NT2/D1 (cell line): ENCODE measurements around the gene BANP.

Experiments
- DNase-seq: peaks from one replicate; pipeline ENCODE4 v3.0.0-alpha.2; 2011; ENCODE audit warnings: low read depth, low spot score
- H3K27me3 ChIP-seq: 2 replicates; pipeline ENCODE4 v1.6.0; 2011; ENCODE audit warnings: mild to moderate bottlenecking; ENCODE audit not compliant: insufficient read length, insufficient read depth
- H3K36me3 ChIP-seq: 2 replicates; pipeline ENCODE4 v1.6.1; 2011; ENCODE audit warnings: mild to moderate bottlenecking, low read length, mixed read lengths; ENCODE audit not compliant: insufficient read depth, insufficient read length
- H3K4me1 ChIP-seq: 2 replicates; pipeline ENCODE4 v1.5.1; 2011; ENCODE audit not compliant: insufficient read depth, insufficient read length
- H3K4me3 ChIP-seq: 2 replicates; pipeline ENCODE4 v1.5.1; 2011; ENCODE audit warnings: low read depth; ENCODE audit not compliant: insufficient read length
- H3K9ac ChIP-seq: 2 replicates; pipeline ENCODE4 v1.6.0; 2011; ENCODE audit warnings: low read depth; ENCODE audit not compliant: insufficient read length
- H3K9me3 ChIP-seq: 2 replicates; pipeline ENCODE4 v1.5.1; 2011; ENCODE audit warnings: mild to moderate bottlenecking, low read length; ENCODE audit not compliant: insufficient read depth
- SUZ12 ChIP-seq: IDR thresholded peaks from 2 replicates; pipeline ENCODE4 v1.6.1; 2011; ENCODE audit not compliant: insufficient read length, insufficient read depth; ENCODE audit errors: extremely low read depth
- YY1 ChIP-seq: IDR thresholded peaks from 2 replicates; pipeline ENCODE4 v1.6.1; 2011; ENCODE audit not compliant: insufficient read length, insufficient read depth
- ZNF274 ChIP-seq: IDR thresholded peaks from 2 replicates; pipeline ENCODE4 v1.6.1; 2011; ENCODE audit warnings: mild to moderate bottlenecking, low read depth, low read length

Gene BANP

DNA sequence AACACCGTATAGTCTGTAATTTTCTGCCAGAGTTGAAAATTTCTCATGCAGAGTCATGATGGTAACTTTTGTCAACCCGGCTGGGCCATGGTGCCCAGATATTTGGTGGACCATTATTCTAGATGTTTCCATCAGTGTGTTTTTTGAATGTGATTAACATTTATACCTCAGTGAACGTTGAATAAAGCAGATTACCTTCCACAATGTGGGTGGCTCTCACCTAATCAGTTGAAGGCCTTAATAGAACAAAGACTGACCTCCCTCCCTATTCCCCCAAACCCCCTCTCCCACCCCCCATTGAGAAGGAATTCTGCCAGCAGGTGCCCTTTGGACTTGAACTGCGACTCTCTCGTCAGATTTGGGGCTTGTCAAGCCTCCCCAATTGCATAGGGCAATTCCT, 8.6 kb upstream of the BANP start:
- H3K9ac ChIP-seq, result no peak overlapping the region
- H3K4me3 ChIP-seq, result no peak overlapping the region
- H3K27me3 ChIP-seq, result no peaks in the 10 kb centered on the region
- peaks cover 9% of the 10 kb centered on the region for H3K4me1 ChIP-seq
- no peaks in the 10 kb centered on the region for H3K36me3 ChIP-seq
- no peaks in the 10 kb centered on the region; the same call in 1 of the 2 replicates for H3K9me3 ChIP-seq
- no peak for DNase-seq
- TF ChIP-seq YY1 (no peak), SUZ12 (no peak), ZNF274 (no peak)

DNA sequence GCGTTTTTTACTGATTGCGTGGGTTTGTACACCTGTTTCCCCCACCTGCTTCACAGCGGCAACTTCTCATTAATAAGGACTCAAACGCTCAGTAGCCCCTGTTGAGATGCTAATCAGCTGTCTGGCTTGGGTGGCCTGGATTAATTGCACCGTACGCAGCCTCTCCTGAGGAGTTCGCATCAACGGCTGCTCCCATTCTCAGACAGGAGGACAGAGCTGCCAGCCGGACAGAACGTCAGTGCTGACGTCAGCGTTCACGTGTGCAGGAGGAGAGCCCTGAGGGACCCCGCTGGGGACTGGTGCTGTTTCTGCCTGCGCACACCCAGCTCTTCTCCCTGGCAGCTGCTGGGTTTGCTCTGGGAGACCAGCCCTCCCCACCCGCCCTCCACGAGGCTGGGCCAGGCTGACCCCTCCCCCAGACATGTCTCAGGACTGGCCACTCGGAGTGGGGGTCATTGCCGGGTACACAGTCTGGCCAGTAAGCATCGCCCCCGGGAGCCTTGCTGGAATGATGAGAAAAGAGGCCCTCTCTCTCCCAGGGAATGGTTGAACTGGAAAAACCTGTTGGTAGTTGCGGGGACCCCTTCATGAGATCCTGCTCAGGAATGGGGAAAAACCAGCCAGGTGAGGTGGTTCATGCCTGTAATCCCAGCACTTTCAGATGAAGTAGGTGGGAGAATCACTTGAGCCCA, 5.7 kb upstream of the BANP start:
- Histone ChIP-seq H3K36me3 (no peaks in the 10 kb centered on the region), H3K9me3 (no peaks in the 10 kb centered on the region), H3K4me3 (no peak overlapping the region), H3K4me1 (peaks cover 9% of the 10 kb centered on the region), H3K9ac (no peak overlapping the region), H3K27me3 (no peaks in the 10 kb centered on the region)
- no peak for DNase-seq
- TF ChIP-seq SUZ12 (no peak), ZNF274 (no peak), YY1 (no peak)

DNA sequence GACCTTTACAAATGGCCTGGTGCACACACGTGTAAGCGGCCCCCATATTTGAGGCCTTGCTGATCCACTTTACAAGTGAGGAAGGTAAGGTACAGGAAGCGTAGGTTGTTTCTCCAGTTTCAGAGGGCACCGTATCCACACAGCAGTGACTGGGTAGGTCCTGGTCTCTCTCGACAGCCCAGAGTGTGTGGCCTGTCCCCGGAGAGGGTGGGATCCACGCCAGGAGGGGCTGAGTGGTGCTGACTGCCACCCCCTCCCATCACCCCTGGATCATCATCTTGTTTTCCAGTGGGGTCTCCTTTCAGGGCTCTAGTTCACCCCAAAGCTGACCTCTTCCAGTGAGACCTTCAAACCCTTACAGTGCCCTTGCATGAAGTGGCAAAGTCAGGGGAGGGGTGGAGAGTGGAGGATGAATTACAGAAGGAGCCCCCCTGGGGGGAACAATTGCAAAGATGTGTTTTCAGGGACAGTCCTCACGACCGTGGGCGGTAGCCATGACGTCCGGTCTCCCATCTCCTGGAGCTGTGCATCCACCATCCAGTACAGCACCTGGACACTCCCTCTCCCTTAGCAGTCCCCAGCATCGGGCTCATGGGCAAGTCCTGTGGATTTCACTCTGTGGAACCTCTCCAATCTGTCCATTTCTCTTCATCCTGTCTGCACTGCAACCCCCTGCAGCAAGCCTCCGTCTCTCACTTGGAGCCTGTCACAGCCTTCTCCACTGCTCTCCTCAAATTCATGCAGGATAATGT, 4.5 kb upstream of the BANP start:
- no peaks in the 10 kb centered on the region for H3K36me3 ChIP-seq
- H3K9me3 ChIP-seq, result no peaks in the 10 kb centered on the region
- no peaks in the 10 kb centered on the region for H3K27me3 ChIP-seq
- DNase-seq, result no peak
- H3K4me1 ChIP-seq, result peaks cover 9% of the 10 kb centered on the region
- no peak for TF ChIP-seq YY1
- TF ChIP-seq SUZ12, result no peak
- TF ChIP-seq ZNF274, result no peak
- no peak overlapping the region for H3K4me3 ChIP-seq
- H3K9ac ChIP-seq, result no peak overlapping the region

DNA sequence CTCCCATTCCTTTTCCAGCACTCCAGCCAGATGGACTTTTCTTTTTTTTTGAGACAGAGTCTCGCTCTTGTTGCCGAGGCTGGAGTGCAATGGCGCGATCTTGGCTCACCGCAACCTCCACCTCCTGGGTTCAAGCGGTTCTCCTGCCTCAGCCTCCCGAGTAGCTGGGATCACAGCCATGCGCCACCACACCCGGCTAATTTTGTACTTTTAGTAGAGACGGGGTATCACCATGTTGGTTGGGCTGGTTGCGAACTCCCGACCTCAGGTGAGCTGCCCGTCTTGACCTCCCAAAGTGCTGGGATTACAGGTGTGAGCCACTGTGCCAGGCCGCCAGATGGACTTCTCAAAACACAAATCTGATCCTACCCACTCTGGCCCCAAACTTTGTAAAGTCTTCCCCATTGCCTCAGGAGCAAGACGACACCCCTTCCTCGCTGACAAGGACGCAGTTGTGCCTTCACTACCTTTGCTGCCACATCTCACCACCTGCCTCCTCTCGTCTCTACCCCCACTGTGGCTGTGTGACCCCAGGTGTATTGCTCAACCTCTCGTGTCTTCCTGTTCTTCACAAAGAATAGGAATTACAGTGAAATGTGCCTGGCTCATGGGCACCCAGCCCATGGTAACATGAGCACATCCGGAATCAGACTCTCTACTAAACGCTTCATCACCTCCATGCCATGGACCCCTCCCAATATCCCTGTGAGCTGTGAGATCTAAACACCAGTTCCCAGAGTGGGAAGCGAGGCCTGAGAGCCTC, 3.7 kb upstream of the BANP start:
- TF ChIP-seq ZNF274 (no peak), YY1 (no peak), SUZ12 (no peak)

DNA sequence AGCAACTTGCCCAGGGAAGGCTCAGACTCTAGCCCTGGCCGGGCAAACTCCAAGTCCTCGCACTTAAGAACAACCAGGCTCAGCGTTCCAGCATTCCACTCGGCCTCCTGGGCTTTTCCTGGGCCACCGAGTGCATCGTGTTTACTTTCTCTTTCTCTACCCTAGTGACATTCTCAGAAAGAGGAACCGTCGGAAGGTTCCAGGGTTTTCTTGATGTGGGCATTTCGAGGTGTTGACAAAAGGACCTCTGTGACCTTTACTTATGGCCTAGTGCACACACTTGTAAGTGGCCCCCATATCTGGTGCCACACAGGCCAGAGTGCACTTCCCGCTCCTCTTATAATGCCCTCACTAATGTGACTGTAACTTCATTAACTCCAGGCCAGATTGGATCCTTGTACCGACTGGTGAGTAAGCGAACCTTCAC, 3.1 kb upstream of the BANP start:
- Histone ChIP-seq H3K9ac (no peak overlapping the region), H3K9me3 (no peaks in the 10 kb centered on the region), H3K4me1 (peaks cover 10% of the 10 kb centered on the region), H3K36me3 (peaks cover 11% of the 10 kb centered on the region), H3K4me3 (no peak overlapping the region), H3K27me3 (no peaks in the 10 kb centered on the region)
- no peak for DNase-seq
- TF ChIP-seq YY1, result no peak
- TF ChIP-seq ZNF274, result no peak
- TF ChIP-seq SUZ12, result no peak

More for the DNA sequence above, 3.7 kb upstream of the BANP start:
- Histone ChIP-seq H3K9me3 (no peaks in the 10 kb centered on the region), H3K4me1 (peaks cover 9% of the 10 kb centered on the region), H3K4me3 (no peak overlapping the region), H3K36me3 (peaks cover 5% of the 10 kb centered on the region), H3K9ac (no peak overlapping the region), H3K27me3 (no peaks in the 10 kb centered on the region)
- DNase-seq, result no peak

DNA sequence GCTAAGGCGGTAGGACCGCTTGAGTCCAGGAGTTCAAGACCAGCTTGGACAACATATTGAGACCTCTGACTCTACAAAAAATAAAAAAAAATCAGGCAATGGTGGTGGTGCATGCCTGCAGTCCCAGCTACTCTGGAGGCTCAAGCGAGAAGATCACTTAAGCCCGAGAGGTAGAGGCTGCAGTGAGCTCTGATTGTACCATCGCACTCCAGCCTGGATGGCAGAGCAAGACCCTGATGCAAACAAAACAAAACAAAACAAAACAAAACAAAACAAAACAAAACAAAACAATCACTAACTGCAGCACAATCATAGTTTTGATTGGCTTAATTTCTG, 2.5 kb upstream of the BANP start:
- Histone ChIP-seq H3K36me3 (peaks cover 16% of the 10 kb centered on the region), H3K9me3 (no peaks in the 10 kb centered on the region), H3K4me1 (peaks cover 13% of the 10 kb centered on the region), H3K27me3 (no peaks in the 10 kb centered on the region), H3K9ac (no peak overlapping the region), H3K4me3 (no peak overlapping the region)
- TF ChIP-seq YY1 (no peak), SUZ12 (no peak), ZNF274 (no peak)
- DNase-seq, result no peak
